ENCODE data around the gene GRIK5.

GRCh38 chr19:42022616-42023015 lies 47.4 kb downstream of the GRIK5 start:
- TF ChIP-seq POLR2A (IDR thresholded peaks at IDR 0.05; ENCODE audit: low read depth, low read length) = no peak
- TF ChIP-seq POLR2AphosphoS5 (IDR thresholded peaks at IDR 0.05; ENCODE audit: low read depth, low read length) = no peak
- no peak for TF ChIP-seq TAF1 (IDR thresholded peaks at IDR 0.05; ENCODE audit: low read depth, low read length)
- TF ChIP-seq SPI1 (IDR thresholded peaks at IDR 0.05; ENCODE audit: low read depth, low read length) = no peak

All from GM12891 (cell line).